ENCODE measurements around the gene LIG4.

Gene LIG4

DNA sequence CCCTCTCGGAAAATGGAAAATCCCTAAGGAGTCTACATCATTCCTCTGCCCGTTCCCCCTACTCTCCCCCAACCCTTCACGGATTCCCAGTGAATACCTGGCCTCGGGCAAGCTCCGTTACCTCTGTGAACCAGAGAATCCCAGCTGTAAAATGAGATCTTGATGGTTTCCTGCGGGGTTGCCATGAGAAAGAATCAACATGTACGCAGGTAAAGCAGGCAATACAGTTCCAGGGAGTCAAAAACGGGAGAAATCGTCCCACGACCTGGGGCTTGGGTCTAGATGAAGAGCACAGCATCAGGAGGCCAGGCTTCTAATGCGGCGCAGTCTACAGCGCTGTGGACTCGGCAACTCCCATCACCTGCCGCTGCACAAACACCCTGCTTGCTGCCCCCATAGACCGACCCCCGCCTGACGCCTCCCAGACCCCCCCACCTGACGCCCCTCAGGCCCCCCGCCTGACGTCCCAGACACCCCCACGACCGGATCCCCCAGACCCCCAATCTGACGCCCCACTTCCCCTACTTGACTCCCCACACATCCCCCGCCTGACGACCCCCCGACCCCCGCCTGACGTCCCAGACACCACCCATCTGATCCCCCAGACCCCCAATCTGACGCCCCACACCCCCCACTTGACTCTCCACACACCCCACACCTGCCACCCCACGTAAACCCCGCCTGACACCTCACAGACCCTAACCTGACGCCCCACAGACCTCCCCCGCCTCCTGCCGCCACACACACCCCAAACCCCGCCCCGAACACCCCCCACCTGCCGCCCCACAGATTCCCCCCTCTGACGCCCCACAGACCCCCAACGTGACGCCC lies 680 bp downstream of the LIG4 start:
- Histone ChIP-seq H4K91ac (ENCODE audit: low read depth, low read length) (no peak overlapping the region), H3K23ac (ENCODE audit: low read length) (no peak overlapping the region)
- no CpG with 5 or more reads among the region's 41 CpGs for WGBS (ENCODE audit: extremely low coverage, insufficient coverage, insufficient read length)

GRCh38 chr13:108213946-108214345 lies 1.4 kb downstream of the LIG4 start:
- Histone ChIP-seq H4K8ac (ENCODE audit: low read depth, low read length) (no peak overlapping the region), H3K9me3 (ENCODE audit: insufficient read depth, low read depth, low read length) (no peaks in the 10 kb centered on the region), H3K4me2 (ENCODE audit: low read length) (peak overlapping the region; percentile 64), H2AFZ (ENCODE audit: insufficient read depth, low read length, poor library complexity) (no peak overlapping the region), H4K91ac (ENCODE audit: low read depth, low read length) (no peak overlapping the region), H3K23ac (ENCODE audit: low read length) (no peak overlapping the region), H3K27ac (ENCODE audit: low read depth, low read length) (no peak overlapping the region), H2BK12ac (ENCODE audit: low read length) (no peak overlapping the region), H3K79me1 (ENCODE audit: low read length) (peaks cover 9% of the 10 kb centered on the region), H2AK5ac (ENCODE audit: low read length) (no peak overlapping the region), H3K36me3 (ENCODE audit: control insufficient read depth in 1 of 2, insufficient read depth in 2 of 2, low read length in 2 of 2) (peaks cover 0 to 4% of the 10 kb centered on the region in 2 experiments), H3K79me2 (ENCODE audit: control insufficient read depth, insufficient read depth, low read length, poor library complexity) (peaks cover 8% of the 10 kb centered on the region), H3K4me1 (ENCODE audit: control insufficient read depth in 1 of 2, insufficient read depth in 2 of 2, low read length in 2 of 2) (no peaks in the 10 kb centered on the region), H3K18ac (ENCODE audit: low read length) (no peak overlapping the region), H4K12ac (ENCODE audit: low read depth, low read length) (no peak overlapping the region), H3K4me3 (ENCODE audit: low read depth, low read length) (no peak overlapping the region), H3K4ac (ENCODE audit: low read depth, low read length) (no peak overlapping the region), H3K9ac (ENCODE audit: low read length) (no peak overlapping the region), H2BK120ac (ENCODE audit: insufficient read depth, low read length, poor library complexity) (no peak overlapping the region), H3K27me3 (ENCODE audit: insufficient read depth, low read length) (no peaks in the 10 kb centered on the region), H2BK5ac (ENCODE audit: low read depth, low read length, poor library complexity) (no peak overlapping the region), H3K14ac (ENCODE audit: low read length) (no peak overlapping the region)
- no CpG with 5 or more reads among the region's 5 CpGs for WGBS (ENCODE audit: extremely low coverage, insufficient coverage, insufficient read length)
- no peak for DNase-seq

More for the DNA sequence above, 680 bp downstream of the LIG4 start:
- H3K36me3 ChIP-seq (ENCODE audit: control insufficient read depth in 1 of 2, insufficient read depth in 2 of 2, low read length in 2 of 2), result peaks cover 0 to under 1% of the 10 kb centered on the region in 2 experiments
- peak overlapping the region; percentile 66 for H4K8ac ChIP-seq (ENCODE audit: low read depth, low read length)
- no peak overlapping the region for H3K27ac ChIP-seq (ENCODE audit: low read depth, low read length)
- no peak overlapping the region for H2BK120ac ChIP-seq (ENCODE audit: insufficient read depth, low read length, poor library complexity)
- H2AK5ac ChIP-seq (ENCODE audit: low read length), result no peak overlapping the region
- H3K18ac ChIP-seq (ENCODE audit: low read length), result no peak overlapping the region
- peaks cover 9% of the 10 kb centered on the region for H3K79me1 ChIP-seq (ENCODE audit: low read length)
- H3K14ac ChIP-seq (ENCODE audit: low read length), result no peak overlapping the region
- H3K4me3 ChIP-seq (ENCODE audit: low read depth, low read length), result peak overlapping the region; percentile 83
- H3K9me3 ChIP-seq (ENCODE audit: insufficient read depth, low read depth, low read length), result no peaks in the 10 kb centered on the region
- peaks cover 10% of the 10 kb centered on the region for H3K79me2 ChIP-seq (ENCODE audit: control insufficient read depth, insufficient read depth, low read length, poor library complexity)
- H2BK5ac ChIP-seq (ENCODE audit: low read depth, low read length, poor library complexity), result no peak overlapping the region
- peak overlapping the region; percentile 64 for H3K4me2 ChIP-seq (ENCODE audit: low read length)
- H2BK12ac ChIP-seq (ENCODE audit: low read length), result no peak overlapping the region
- H3K9ac ChIP-seq (ENCODE audit: low read length), result no peak overlapping the region
- no peak overlapping the region for H3K4ac ChIP-seq (ENCODE audit: low read depth, low read length)
- H2AFZ ChIP-seq (ENCODE audit: insufficient read depth, low read length, poor library complexity), result peak overlapping the region; percentile 66
- peaks cover 0 to 2% of the 10 kb centered on the region in 2 experiments for H3K4me1 ChIP-seq (ENCODE audit: control insufficient read depth in 1 of 2, insufficient read depth in 2 of 2, low read length in 2 of 2)
- DNase-seq, result peak in 1 of 2 donors; percentile 26
- no peaks in the 10 kb centered on the region for H3K27me3 ChIP-seq (ENCODE audit: insufficient read depth, low read length)
- H4K12ac ChIP-seq (ENCODE audit: low read depth, low read length), result no peak overlapping the region

DNA sequence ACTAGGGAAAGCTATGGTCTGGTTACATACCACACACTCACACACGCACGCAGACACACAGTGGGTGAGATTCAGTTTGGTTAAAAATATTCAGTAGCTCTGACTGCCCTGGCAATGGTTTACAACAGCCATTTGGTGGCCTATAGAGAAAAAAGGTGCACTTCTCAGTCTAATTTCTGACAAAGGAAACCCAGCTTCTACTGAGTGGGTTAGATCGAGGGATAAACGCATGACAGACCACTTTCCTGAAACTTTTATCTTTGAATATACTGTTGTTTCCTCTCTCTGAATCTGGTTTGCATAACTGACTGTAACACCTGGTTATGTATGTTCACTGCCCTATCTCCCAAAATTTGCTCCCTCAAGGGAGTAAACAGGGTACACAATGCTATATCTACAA lies 2.5 kb downstream of the LIG4 start:
- no peak for DNase-seq
- peaks cover under 1% of the 10 kb centered on the region for H3K79me2 ChIP-seq (ENCODE audit: control insufficient read depth, insufficient read depth, low read length, poor library complexity)
- no peak overlapping the region for H3K23ac ChIP-seq (ENCODE audit: low read length)
- no peak overlapping the region for H3K4ac ChIP-seq (ENCODE audit: low read depth, low read length)
- no peak overlapping the region for H3K14ac ChIP-seq (ENCODE audit: low read length)
- H2AK5ac ChIP-seq (ENCODE audit: low read length), result no peak overlapping the region
- no peak overlapping the region for H4K8ac ChIP-seq (ENCODE audit: low read depth, low read length)
- peaks cover 0 to 4% of the 10 kb centered on the region in 2 experiments for H3K36me3 ChIP-seq (ENCODE audit: control insufficient read depth in 1 of 2, insufficient read depth in 2 of 2, low read length in 2 of 2)
- no peak overlapping the region for H4K12ac ChIP-seq (ENCODE audit: low read depth, low read length)
- no peaks in the 10 kb centered on the region for H3K4me1 ChIP-seq (ENCODE audit: control insufficient read depth in 1 of 2, insufficient read depth in 2 of 2, low read length in 2 of 2)
- H4K91ac ChIP-seq (ENCODE audit: low read depth, low read length), result no peak overlapping the region
- H3K18ac ChIP-seq (ENCODE audit: low read length), result no peak overlapping the region
- no peak overlapping the region for H2BK12ac ChIP-seq (ENCODE audit: low read length)
- no peak overlapping the region for H2BK5ac ChIP-seq (ENCODE audit: low read depth, low read length, poor library complexity)
- H2BK120ac ChIP-seq (ENCODE audit: insufficient read depth, low read length, poor library complexity), result no peak overlapping the region
- no peak overlapping the region for H2AFZ ChIP-seq (ENCODE audit: insufficient read depth, low read length, poor library complexity)
- H3K9me3 ChIP-seq (ENCODE audit: insufficient read depth, low read depth, low read length), result no peaks in the 10 kb centered on the region
- no peaks in the 10 kb centered on the region for H3K27me3 ChIP-seq (ENCODE audit: insufficient read depth, low read length)
- peaks cover 2% of the 10 kb centered on the region for H3K79me1 ChIP-seq (ENCODE audit: low read length)
- no peak overlapping the region for H3K4me3 ChIP-seq (ENCODE audit: low read depth, low read length)
- no peak overlapping the region for H3K27ac ChIP-seq (ENCODE audit: low read depth, low read length)
- H3K4me2 ChIP-seq (ENCODE audit: low read length), result no peak overlapping the region
- H3K9ac ChIP-seq (ENCODE audit: low read length), result no peak overlapping the region
- WGBS (ENCODE audit: extremely low coverage, insufficient coverage, insufficient read length), result no CpG with 5 or more reads among the region's 4 CpGs

- Histone ChIP-seq H2AFZ (ENCODE audit: insufficient read depth, low read length, poor library complexity) (no peak overlapping the region), H3K27me3 (ENCODE audit: insufficient read depth, low read length) (no peaks in the 10 kb centered on the region), H4K91ac (ENCODE audit: low read depth, low read length) (no peak overlapping the region), H2BK5ac (ENCODE audit: low read depth, low read length, poor library complexity) (no peak overlapping the region), H3K14ac (ENCODE audit: low read length) (no peak overlapping the region), H3K4me3 (ENCODE audit: low read depth, low read length) (no peak overlapping the region), H3K36me3 (ENCODE audit: control insufficient read depth in 1 of 2, insufficient read depth in 2 of 2, low read length in 2 of 2) (peaks cover 0 to 4% of the 10 kb centered on the region in 2 experiments), H4K8ac (ENCODE audit: low read depth, low read length) (no peak overlapping the region), H3K27ac (ENCODE audit: low read depth, low read length) (no peak overlapping the region), H4K12ac (ENCODE audit: low read depth, low read length) (no peak overlapping the region), H3K23ac (ENCODE audit: low read length) (no peak overlapping the region), H3K79me2 (ENCODE audit: control insufficient read depth, insufficient read depth, low read length, poor library complexity) (no peaks in the 10 kb centered on the region), H3K4me1 (ENCODE audit: control insufficient read depth in 1 of 2, insufficient read depth in 2 of 2, low read length in 2 of 2) (no peaks in the 10 kb centered on the region), H3K4ac (ENCODE audit: low read depth, low read length) (no peak overlapping the region), H3K4me2 (ENCODE audit: low read length) (no peak overlapping the region), H3K18ac (ENCODE audit: low read length) (no peak overlapping the region), H2AK5ac (ENCODE audit: low read length) (no peak overlapping the region), H3K9me3 (ENCODE audit: insufficient read depth, low read depth, low read length) (no peaks in the 10 kb centered on the region), H3K9ac (ENCODE audit: low read length) (no peak overlapping the region), H2BK12ac (ENCODE audit: low read length) (no peak overlapping the region), H3K79me1 (ENCODE audit: low read length) (no peaks in the 10 kb centered on the region), H2BK120ac (ENCODE audit: insufficient read depth, low read length, poor library complexity) (no peak overlapping the region)
- no CpG with 5 or more reads among the region's 2 CpGs for WGBS (ENCODE audit: extremely low coverage, insufficient coverage, insufficient read length)
- DNase-seq, result no peak
Observed at GRCh38 chr13:108210551-108210950, 4.8 kb downstream of the LIG4 start.
